Right lobe of liver (tissue), 4 donors: ENCODE results near the gene INPP4B.

Experiments
- POLR2A ChIP-seq: fragments of 450-650 bp; IDR thresholded peaks from one replicate; pipeline ENCODE4 v1.6.1; 2017; ENCODE audit warnings: antibody characterized with exemption, mild to moderate bottlenecking
- TF ChIP-seq, protein P1 (sequence below), 4 donors: fragments of 200-600 bp in 3 of 4; fragments of 450-650 bp in 1 of 4; IDR thresholded peaks; one replicate each; pipeline versions ENCODE4 v1.5.1 to v1.8.0; 2016 to 2022; ENCODE audit warnings: antibody characterized with exemption in 4 of 4, mild to moderate bottlenecking in 2 of 4
- donor health status: DM: no; HTN: no; CAD: no.
- donor health status: DM: no; HTN: no; CAD: no.
- donor health status: DM: no; HTN: yes; CAD: no.

DNA sequence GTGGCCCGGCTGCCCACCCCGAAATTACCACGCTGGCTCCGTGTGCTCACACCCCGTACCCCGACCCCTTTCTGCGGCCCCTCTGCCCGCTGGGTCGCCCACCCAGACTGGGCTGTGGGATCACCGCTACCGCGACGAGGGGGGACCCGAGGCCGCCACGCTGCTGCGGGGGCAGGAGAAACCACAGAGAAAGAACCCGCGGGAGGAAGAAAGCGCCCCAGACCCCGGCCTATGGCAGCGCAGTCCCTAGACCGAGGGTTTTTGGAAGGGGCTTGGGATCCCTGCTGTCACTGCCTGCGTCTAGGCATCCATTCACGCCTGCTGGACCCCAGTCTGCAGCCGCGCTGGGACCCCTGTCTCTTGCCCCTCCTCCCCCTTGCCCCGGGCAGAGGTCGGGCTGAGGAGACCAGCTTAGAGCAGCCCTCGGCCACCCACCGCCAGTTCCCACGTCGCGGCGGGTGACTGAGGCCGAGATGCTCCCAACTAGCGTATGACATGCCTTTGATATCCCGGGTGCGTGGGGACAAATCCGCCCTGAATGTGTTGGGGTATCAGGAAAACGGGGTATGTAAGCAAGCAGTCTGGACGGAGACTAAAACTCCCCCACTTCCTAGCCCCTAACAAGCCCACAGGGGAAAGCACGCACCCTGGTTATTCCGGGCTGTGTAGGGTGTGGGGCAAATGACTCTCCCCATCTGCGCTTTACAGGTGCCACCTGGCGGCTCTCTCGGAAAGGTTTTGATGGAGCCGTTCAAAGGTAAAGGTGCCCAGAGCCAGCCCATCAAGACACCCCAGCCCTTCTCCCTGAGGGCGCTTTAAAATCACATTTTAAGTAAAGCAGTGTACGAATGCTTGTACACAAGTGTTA lies 862 bp upstream of the INPP4B start:
- TF ChIP-seq, protein P1, sequence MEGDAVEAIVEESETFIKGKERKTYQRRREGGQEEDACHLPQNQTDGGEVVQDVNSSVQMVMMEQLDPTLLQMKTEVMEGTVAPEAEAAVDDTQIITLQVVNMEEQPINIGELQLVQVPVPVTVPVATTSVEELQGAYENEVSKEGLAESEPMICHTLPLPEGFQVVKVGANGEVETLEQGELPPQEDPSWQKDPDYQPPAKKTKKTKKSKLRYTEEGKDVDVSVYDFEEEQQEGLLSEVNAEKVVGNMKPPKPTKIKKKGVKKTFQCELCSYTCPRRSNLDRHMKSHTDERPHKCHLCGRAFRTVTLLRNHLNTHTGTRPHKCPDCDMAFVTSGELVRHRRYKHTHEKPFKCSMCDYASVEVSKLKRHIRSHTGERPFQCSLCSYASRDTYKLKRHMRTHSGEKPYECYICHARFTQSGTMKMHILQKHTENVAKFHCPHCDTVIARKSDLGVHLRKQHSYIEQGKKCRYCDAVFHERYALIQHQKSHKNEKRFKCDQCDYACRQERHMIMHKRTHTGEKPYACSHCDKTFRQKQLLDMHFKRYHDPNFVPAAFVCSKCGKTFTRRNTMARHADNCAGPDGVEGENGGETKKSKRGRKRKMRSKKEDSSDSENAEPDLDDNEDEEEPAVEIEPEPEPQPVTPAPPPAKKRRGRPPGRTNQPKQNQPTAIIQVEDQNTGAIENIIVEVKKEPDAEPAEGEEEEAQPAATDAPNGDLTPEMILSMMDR (IDR thresholded peaks at IDR 0.05), result peak; percentile 17 to 43 (median 33)
- TF ChIP-seq POLR2A, result no peak
